Measurements from ENCODE around the gene TPSG1.

GRCh38 chr16:1204933-1205332, 20.1 kb downstream of the TPSG1 start:
- no peak for TF ChIP-seq CTCF (IDR thresholded peaks at IDR 0.05; ENCODE audit: insufficient read depth, low read length, poor library complexity, severe bottlenecking)
- no peak for TF ChIP-seq EZH2phosphoT487 (conservative IDR thresholded peaks at IDR 0.05; ENCODE audit: low read length)

All from SU-DHL-6 (cell line).